Activated CD8-positive, alpha-beta T cell treated with anti-CD3 and anti-CD28 coated beads for 36 hours (primary cell): Measurements from ENCODE around the gene B3GNT5. TPM values are rescaled to one million over a fixed set of nuclear protein-coding genes. Genes with fewer than 3 reads are reported as not detected.
"Not testable (repeated sequence)": the region's sequence is repeated elsewhere in the genome, so short reads cannot be mapped to it uniquely, and the experiment has no call there.

ENCODE experiments used
- ATAC-seq: fragments of 200-7000 bp; cut with Tn5 transposase; one replicate; pipeline ENCODE4 v1.10.0; 2021; ENCODE audit warnings: mild to moderate bottlenecking, moderate library complexity
- CTCF ChIA-PET: fragments of 350-600 bp; sonication (Branson Sonifier 250); formaldehyde crosslinking; loops from one replicate; lab custom pipeline; 2021; ENCODE audit warnings: antibody characterized with exemption; lab: Charles Lee
- POLR2A ChIA-PET: fragments of 350-600 bp; sonication (Branson Sonifier 250); formaldehyde crosslinking; loops from one replicate; lab custom pipeline; 2021; ENCODE audit warnings: antibody characterized with exemption; lab: Charles Lee
- DNase-seq: peaks from one replicate; pipeline ENCODE4 v3.0.0-alpha.2; 2020
- H3K27ac Mint-ChIP-seq: one replicate; pipeline ENCODE4 v1.8.0; 2021; ENCODE audit warnings: mild to moderate bottlenecking, mixed read lengths
- H3K27me3 Mint-ChIP-seq: one replicate; pipeline ENCODE4 v1.8.0; 2021; ENCODE audit warnings: mixed read lengths
- H3K36me3 Mint-ChIP-seq: one replicate; pipeline ENCODE4 v1.8.0; 2021; ENCODE audit warnings: low read depth, mixed read lengths
- H3K4me1 Mint-ChIP-seq: one replicate; pipeline ENCODE4 v1.8.0; 2021; ENCODE audit warnings: low read depth, mixed read lengths
- H3K4me3 Mint-ChIP-seq: one replicate; pipeline ENCODE4 v1.8.0; 2021; ENCODE audit warnings: mild to moderate bottlenecking, moderate library complexity, mixed read lengths
- H3K9me3 Mint-ChIP-seq: one replicate; pipeline ENCODE4 v1.8.0; 2021; ENCODE audit warnings: mixed read lengths
- intact Hi-C: fragments of 100-400 bp; cut with micrococcal nuclease; formaldehyde crosslinking; loops from one replicate; pipeline ENCODE4 v1.10.0; 2022
- total RNA-seq, 2 experiments: library from RNA; stranded (reverse); gene quantifications; one replicate each; pipeline ENCODE4 v1.2.3, GENCODE V29; 2021
- TF ChIP-seq, protein P1 (sequence below): fragments of 200-600 bp; IDR thresholded peaks from one replicate; pipeline ENCODE4 v1.8.0; 2022; ENCODE audit warnings: antibody characterized with exemption, mild to moderate bottlenecking

The B3GNT5 gene
- total RNA-seq, 2 experiments from 2014 or later, result 25.8 to 26.1 TPM

- DNase-seq, result no peak
- Mint-ChIP-seq H3K27me3 (no peaks in the 10 kb centered on the region), H3K4me3 (no peak overlapping the region), H3K4me1 (peaks cover 37% of the 10 kb centered on the region), H3K36me3 (peaks cover 6% of the 10 kb centered on the region), H3K9me3 (no peaks in the 10 kb centered on the region), H3K27ac (no peak overlapping the region)
- no peak for ATAC-seq
- TF ChIP-seq, protein P1, sequence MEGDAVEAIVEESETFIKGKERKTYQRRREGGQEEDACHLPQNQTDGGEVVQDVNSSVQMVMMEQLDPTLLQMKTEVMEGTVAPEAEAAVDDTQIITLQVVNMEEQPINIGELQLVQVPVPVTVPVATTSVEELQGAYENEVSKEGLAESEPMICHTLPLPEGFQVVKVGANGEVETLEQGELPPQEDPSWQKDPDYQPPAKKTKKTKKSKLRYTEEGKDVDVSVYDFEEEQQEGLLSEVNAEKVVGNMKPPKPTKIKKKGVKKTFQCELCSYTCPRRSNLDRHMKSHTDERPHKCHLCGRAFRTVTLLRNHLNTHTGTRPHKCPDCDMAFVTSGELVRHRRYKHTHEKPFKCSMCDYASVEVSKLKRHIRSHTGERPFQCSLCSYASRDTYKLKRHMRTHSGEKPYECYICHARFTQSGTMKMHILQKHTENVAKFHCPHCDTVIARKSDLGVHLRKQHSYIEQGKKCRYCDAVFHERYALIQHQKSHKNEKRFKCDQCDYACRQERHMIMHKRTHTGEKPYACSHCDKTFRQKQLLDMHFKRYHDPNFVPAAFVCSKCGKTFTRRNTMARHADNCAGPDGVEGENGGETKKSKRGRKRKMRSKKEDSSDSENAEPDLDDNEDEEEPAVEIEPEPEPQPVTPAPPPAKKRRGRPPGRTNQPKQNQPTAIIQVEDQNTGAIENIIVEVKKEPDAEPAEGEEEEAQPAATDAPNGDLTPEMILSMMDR, result no peak
- intact Hi-C loops, result no loop called here
- POLR2A ChIA-PET, result no interaction called here
- CTCF ChIA-PET, result no interaction called here
These were observed 26.6 kb upstream of the B3GNT5 start for GRCh38 chr3:183226333-183226890.

GRCh38 chr3:183227586-183227985, 25.5 kb upstream of the B3GNT5 start:
- TF ChIP-seq, protein P1, result no peak
- peaks cover 6% of the 10 kb centered on the region for H3K36me3 Mint-ChIP-seq
- intact Hi-C loops, result no loop called here
- ChIA-PET CTCF (no interaction called here), POLR2A (no interaction called here)
- H3K27me3 Mint-ChIP-seq, result no peaks in the 10 kb centered on the region
- ATAC-seq (peak; percentile 28), DNase-seq (peak; percentile 21)
- no peak overlapping the region for H3K27ac Mint-ChIP-seq
- H3K4me1 Mint-ChIP-seq, result peaks cover 34% of the 10 kb centered on the region
- no peaks in the 10 kb centered on the region for H3K9me3 Mint-ChIP-seq
- H3K4me3 Mint-ChIP-seq, result no peak overlapping the region

- H3K27me3 Mint-ChIP-seq, result no peaks in the 10 kb centered on the region
- DNase-seq, result no peak
- ChIA-PET POLR2A (no interaction called here), CTCF (no interaction called here)
- H3K4me1 Mint-ChIP-seq, result peaks cover 25% of the 10 kb centered on the region
- no peak overlapping the region for H3K27ac Mint-ChIP-seq
- no peaks in the 10 kb centered on the region for H3K9me3 Mint-ChIP-seq
- H3K4me3 Mint-ChIP-seq, result no peak overlapping the region
- intact Hi-C loops, result no loop called here
- TF ChIP-seq, protein P1, result no peak
- peaks cover 6% of the 10 kb centered on the region for H3K36me3 Mint-ChIP-seq
- no peak for ATAC-seq
These were observed 23.9 kb upstream of the B3GNT5 start for GRCh38 chr3:183229178-183229577.

- intact Hi-C loops, H3K9me3 Mint-ChIP-seq, H3K27me3 Mint-ChIP-seq, H3K4me3 Mint-ChIP-seq, POLR2A ChIA-PET, DNase-seq, CTCF ChIA-PET, H3K27ac Mint-ChIP-seq, H3K36me3 Mint-ChIP-seq, ATAC-seq: not testable (repeated sequence)
- H3K4me1 Mint-ChIP-seq, result peaks cover 15% of the 10 kb centered on the region
These were observed 22.8 kb upstream of the B3GNT5 start for GRCh38 chr3:183230251-183230650.

- intact Hi-C loops, result no loop called here
- H3K27ac Mint-ChIP-seq, result no peak overlapping the region
- peaks cover 15% of the 10 kb centered on the region for H3K4me1 Mint-ChIP-seq
- no peaks in the 10 kb centered on the region for H3K27me3 Mint-ChIP-seq
- peaks cover 4% of the 10 kb centered on the region for H3K36me3 Mint-ChIP-seq
- ChIA-PET POLR2A (no interaction called here), CTCF (no interaction called here)
- TF ChIP-seq, protein P1, result no peak
- DNase-seq (no peak), ATAC-seq (no peak)
- H3K4me3 Mint-ChIP-seq, result no peak overlapping the region
- H3K9me3 Mint-ChIP-seq, result no peaks in the 10 kb centered on the region
These were observed 22.2 kb upstream of the B3GNT5 start for GRCh38 chr3:183230826-183231225.
